H9 (cell line): ENCODE measurements around the gene PMM2. TPM values are rescaled to one million over a fixed set of nuclear protein-coding genes. Genes with fewer than 3 reads are reported as not detected.

Experiments used
- DNase-seq: peaks from one replicate; pipeline ENCODE4 v3.0.0-alpha.2; 2017
- H2AFZ ChIP-seq: one replicate; pipeline ENCODE4 v1.6.1; 2013; ENCODE audit warnings: mild to moderate bottlenecking, low read length, control low read depth, moderate library complexity
- H2AK5ac ChIP-seq: 2 replicates; pipeline ENCODE4 v1.6.1; 2013; ENCODE audit warnings: low read length, control low read depth, mixed read lengths; ENCODE audit not compliant: insufficient read length
- H2BK120ac ChIP-seq: one replicate; pipeline ENCODE4 v1.6.1; 2013; ENCODE audit warnings: low read depth, mild to moderate bottlenecking, low read length, control low read depth, inconsistent platforms; ENCODE audit not compliant: poor library complexity, severe bottlenecking
- H2BK12ac ChIP-seq: 2 replicates; pipeline ENCODE4 v1.6.1; 2013; ENCODE audit warnings: low read length, control low read depth, mixed read lengths, low read depth; ENCODE audit not compliant: insufficient read length
- H2BK15ac ChIP-seq: 2 replicates; pipeline ENCODE4 v1.6.1; 2013; ENCODE audit warnings: low read depth, low read length, control low read depth
- H2BK20ac ChIP-seq: one replicate; pipeline ENCODE4 v1.6.1; 2013; ENCODE audit warnings: low read depth, mild to moderate bottlenecking, low read length, control low read depth, inconsistent platforms; ENCODE audit not compliant: poor library complexity, severe bottlenecking
- H2BK5ac ChIP-seq: 2 replicates; pipeline ENCODE4 v1.6.1; 2013; ENCODE audit warnings: low read length, control low read depth, mixed read lengths; ENCODE audit not compliant: insufficient read length
- H3K14ac ChIP-seq: 2 replicates; pipeline ENCODE4 v1.6.1; 2013; ENCODE audit warnings: low read length, control low read depth; ENCODE audit not compliant: insufficient read depth
- H3K18ac ChIP-seq: 2 replicates; pipeline ENCODE4 v1.6.1; 2013; ENCODE audit warnings: low read depth, mild to moderate bottlenecking, mixed read lengths, low read length, control low read depth; ENCODE audit not compliant: insufficient read length
- H3K23ac ChIP-seq: 2 replicates; pipeline ENCODE4 v1.6.1; 2013; ENCODE audit warnings: low read length, control low read depth, mixed read lengths, low read depth; ENCODE audit not compliant: insufficient read length
- H3K23me2 ChIP-seq: 2 replicates; pipeline ENCODE4 v1.6.1; 2013; ENCODE audit warnings: low read depth, mild to moderate bottlenecking, mixed read lengths, low read length, control low read depth; ENCODE audit not compliant: insufficient read length, poor library complexity, severe bottlenecking
- H3K27ac ChIP-seq: 2 replicates; pipeline ENCODE4 v1.5.1; 2013; ENCODE audit warnings: low read length, control low read depth, mixed read lengths, low read depth; ENCODE audit not compliant: insufficient read length
- H3K27me3 ChIP-seq: 2 replicates; pipeline ENCODE4 v1.6.1; 2013; ENCODE audit warnings: low read length, control low read depth, inconsistent platforms; ENCODE audit not compliant: insufficient read depth
- H3K4ac ChIP-seq: 2 replicates; pipeline ENCODE4 v1.6.1; 2013; ENCODE audit warnings: low read depth, mild to moderate bottlenecking, control low read depth, inconsistent platforms, low read length, moderate library complexity
- H3K4me1 ChIP-seq: 2 replicates; pipeline ENCODE4 v1.6.1; 2013; ENCODE audit warnings: low read length, control low read depth, inconsistent platforms; ENCODE audit not compliant: insufficient read depth
- H3K4me2 ChIP-seq: 2 replicates; pipeline ENCODE4 v1.6.1; 2013; ENCODE audit warnings: low read length, control low read depth, mixed read lengths; ENCODE audit not compliant: insufficient read length, insufficient read depth
- H3K56ac ChIP-seq: 2 replicates; pipeline ENCODE4 v1.6.1; 2013; ENCODE audit warnings: low read depth, mild to moderate bottlenecking, mixed read lengths, low read length, control low read depth; ENCODE audit not compliant: insufficient read length
- H3K79me1 ChIP-seq: 2 replicates; pipeline ENCODE4 v1.6.1; 2013; ENCODE audit warnings: low read depth, mild to moderate bottlenecking, moderate library complexity, low read length, control low read depth, inconsistent platforms; ENCODE audit not compliant: insufficient read depth, poor library complexity, severe bottlenecking
- H3K79me2 ChIP-seq: 2 replicates; pipeline ENCODE4 v1.6.1; 2013; ENCODE audit warnings: low read length, control low read depth, inconsistent platforms; ENCODE audit not compliant: insufficient read depth
- H3K9ac ChIP-seq: 2 replicates; pipeline ENCODE4 v1.6.1; 2013; ENCODE audit warnings: low read length, control low read depth, mixed read lengths; ENCODE audit not compliant: insufficient read length; ENCODE audit errors: extremely low read depth
- H3K9me3 ChIP-seq: one replicate; pipeline ENCODE4 v1.6.1; 2013; ENCODE audit warnings: low read depth, low read length, inconsistent platforms; ENCODE audit not compliant: control insufficient read depth
- H3T11ph ChIP-seq: one replicate; pipeline ENCODE4 v1.6.1; 2013; ENCODE audit warnings: mild to moderate bottlenecking, low read length, control low read depth, inconsistent platforms
- H4K20me1 ChIP-seq: one replicate; pipeline ENCODE4 v1.6.1; 2013; ENCODE audit not compliant: control insufficient read depth, insufficient read length, insufficient read depth
- H4K5ac ChIP-seq: 2 replicates; pipeline ENCODE4 v1.6.1; 2013; ENCODE audit warnings: low read depth, mild to moderate bottlenecking, mixed read lengths, low read length, control low read depth; ENCODE audit not compliant: insufficient read length
- H4K8ac ChIP-seq: replicated peaks from 2 replicates; pipeline ENCODE4 v1.6.1; 2013; ENCODE audit warnings: low read length, control low read depth, mixed read lengths, low read depth; ENCODE audit not compliant: insufficient read length
- H4K91ac ChIP-seq: 2 replicates; pipeline ENCODE4 v1.6.1; 2013; ENCODE audit warnings: low read depth, mild to moderate bottlenecking, moderate library complexity, mixed read lengths, low read length, control low read depth; ENCODE audit not compliant: insufficient read length
- H3K27ac Mint-ChIP-seq, 3 experiments: 2 replicates in 2 of 3; 3 replicates in 1 of 3; pipeline ENCODE4 v1.8.0; 2020 to 2021; ENCODE audit warnings: mixed read lengths in 3 of 3, mild to moderate bottlenecking in 1 of 3, moderate library complexity in 1 of 3
- H3K27me3 Mint-ChIP-seq: 2 replicates; pipeline ENCODE4 v1.8.0; 2021; ENCODE audit warnings: low read depth, mild to moderate bottlenecking, moderate library complexity, mixed read lengths
- H3K36me3 Mint-ChIP-seq, 3 experiments: 2 replicates in 2 of 3; 3 replicates in 1 of 3; pipeline ENCODE4 v1.8.0; 2020 to 2021; ENCODE audit warnings: low read depth in 3 of 3, mixed read lengths in 3 of 3; ENCODE audit not compliant: insufficient read depth in 1 of 3
- H3K4me1 Mint-ChIP-seq, 2 experiments: 2 replicates each; pipeline ENCODE4 v1.8.0; 2020; ENCODE audit warnings: mixed read lengths in 2 of 2
- H3K4me3 Mint-ChIP-seq, 2 experiments: 2 replicates in 1 of 2; 3 replicates in 1 of 2; pipeline ENCODE4 v1.8.0; 2020 to 2021; ENCODE audit warnings: mild to moderate bottlenecking in 2 of 2, mixed read lengths in 2 of 2, moderate library complexity in 1 of 2
- H3K9me3 Mint-ChIP-seq, 2 experiments: 2 replicates in 1 of 2; 3 replicates in 1 of 2; pipeline ENCODE4 v1.8.0; 2020; ENCODE audit warnings: mild to moderate bottlenecking in 2 of 2, mixed read lengths in 2 of 2, moderate library complexity in 1 of 2
- CTCF ChIP-seq: fragments of 200-600 bp; sonication (generic); conservative IDR thresholded peaks from 3 replicates; pipeline ENCODE4 v1.8.0; 2021; ENCODE audit warnings: antibody characterized with exemption, mild to moderate bottlenecking
- WGBS: extraction: QIAGEN DNeasy Blood & Tissue Kit; methylation state at CpG from one replicate; pipeline ENCODE4 v1.1.7; 2013; ENCODE audit warnings: missing lambda C conversion rate, low lambda C conversion rate, mixed read lengths; ENCODE audit not compliant: insufficient read length; ENCODE audit errors: extremely low coverage; 5-methylcytosine and 5-hydroxymethylcytosine counted together
- total RNA-seq: library from RNA; stranded (reverse); gene quantifications from 2 replicates; pipeline ENCODE4 v1.2.1, GENCODE V29; 2021

PMM2 gene
- total RNA-seq, 1 experiment from 2014 or later, result 82.7 TPM

GRCh38 chr16:8819411-8820034 lies 21.9 kb downstream of the PMM2 start:
- H2BK15ac ChIP-seq, result no peak overlapping the region
- DNase-seq, result no peak
- no peaks in the 10 kb centered on the region for H3K79me2 ChIP-seq
- H3K23me2 ChIP-seq, result no peaks in the 10 kb centered on the region
- no peaks in the 10 kb centered on the region for H3K27me3 ChIP-seq
- H3K9ac ChIP-seq, result no peak overlapping the region
- H3K4me3 Mint-ChIP-seq, result no peak overlapping the region
- H3K9me3 Mint-ChIP-seq, result no peaks in the 10 kb centered on the region
- WGBS, result no CpG with 5 or more reads among the region's 6 CpGs
- no peaks in the 10 kb centered on the region for H3K79me1 ChIP-seq
- H2BK12ac ChIP-seq, result no peak overlapping the region
- H4K8ac ChIP-seq, result no peak overlapping the region
- no peak overlapping the region for H2AFZ ChIP-seq
- H3K4me1 ChIP-seq, result no peaks in the 10 kb centered on the region
- H3K14ac ChIP-seq, result no peak overlapping the region
- H3K4me2 ChIP-seq, result no peak overlapping the region
- peaks cover 15 to 21% of the 10 kb centered on the region in 2 experiments for H3K4me1 Mint-ChIP-seq
- H3K36me3 Mint-ChIP-seq, result peaks cover 57 to 89% (median 80%) of the 10 kb centered on the region in 3 experiments
- no peaks in the 10 kb centered on the region for H4K20me1 ChIP-seq
- peak overlapping the region in 1 of 3 experiments; percentile 87; a peak in 2 of 7 replicates for H3K27ac Mint-ChIP-seq
- no peak overlapping the region for H3K4ac ChIP-seq
- H3K23ac ChIP-seq, result no peak overlapping the region
- H3T11ph ChIP-seq, result no peak overlapping the region
- H3K18ac ChIP-seq, result no peak overlapping the region
- no peak overlapping the region for H4K5ac ChIP-seq
- no peak overlapping the region for H4K91ac ChIP-seq
- no peak overlapping the region for H2AK5ac ChIP-seq
- H2BK20ac ChIP-seq, result no peak overlapping the region
- H3K9me3 ChIP-seq, result no peaks in the 10 kb centered on the region
- no peak overlapping the region for H2BK120ac ChIP-seq
- no peak for TF ChIP-seq CTCF
- H3K27ac ChIP-seq, result no peak overlapping the region
- H3K56ac ChIP-seq, result no peak overlapping the region
- H3K27me3 Mint-ChIP-seq, result no peaks in the 10 kb centered on the region
- H2BK5ac ChIP-seq, result no peak overlapping the region
